ENCODE data around the gene METAP1D. TPM values are rescaled to one million over a fixed set of nuclear protein-coding genes. Genes with fewer than 3 reads are reported as not detected.

METAP1D gene
- total RNA-seq, 4 donors from 2014 or later = 0.75 to 6.4 (median 3.6) TPM

- in situ Hi-C loops (cut with MboI; ENCODE audit: low pct_ligation_motif_present in 1 of 4, low pct_unique_long_range_greater_than_20kb in 1 of 4, low sequenced_read_pairs in 3 of 4) (no loop called here), intact Hi-C loops (cut with DNase I; ENCODE audit: low total_unique reads) (no loop called here)
- Histone ChIP-seq H3K36me3 (no peaks in the 10 kb centered on the region), H3K4me1 (no peaks in the 10 kb centered on the region), H3K4me3 (no peak overlapping the region), H3K27me3 (no peaks in the 10 kb centered on the region), H3K9me3 (no peaks in the 10 kb centered on the region), H3K27ac (no peak overlapping the region)
- 94 to 100% methylated on average over 1 of the region's 1 CpG for WGBS, 2 donors (ENCODE audit: low coverage in 1 of 2)
- TF ChIP-seq POLR2AphosphoS5 (IDR thresholded peaks at IDR 0.05) (no peak), EP300 (IDR thresholded peaks at IDR 0.05; ENCODE audit: low read depth) (no peak), POLR2A (IDR thresholded peaks at IDR 0.05) (no peak), CTCF (IDR thresholded peaks at IDR 0.05) (no peak)
- no peak for DNase-seq
These were observed 7.6 kb downstream of the METAP1D start for GRCh38 chr2:172007372-172007771.

- 93 to 96% methylated on average over 4 of the region's 4 CpGs for WGBS, 2 donors (ENCODE audit: low coverage in 1 of 2)
- DNase-seq = no peak
- no peak overlapping the region for H3K27ac ChIP-seq
- intact Hi-C loops (cut with DNase I; ENCODE audit: low total_unique reads) = no loop called here
- H3K27me3 ChIP-seq = no peaks in the 10 kb centered on the region
- TF ChIP-seq POLR2AphosphoS5 (IDR thresholded peaks at IDR 0.05) (no peak), POLR2A (IDR thresholded peaks at IDR 0.05) (no peak), EP300 (IDR thresholded peaks at IDR 0.05; ENCODE audit: low read depth) (no peak), CTCF (IDR thresholded peaks at IDR 0.05) (no peak)
- no peaks in the 10 kb centered on the region for H3K4me1 ChIP-seq
- no peak overlapping the region for H3K4me3 ChIP-seq
- no peaks in the 10 kb centered on the region for H3K9me3 ChIP-seq
- in situ Hi-C loops (cut with MboI; ENCODE audit: low pct_ligation_motif_present in 1 of 4, low pct_unique_long_range_greater_than_20kb in 1 of 4, low sequenced_read_pairs in 3 of 4) = no loop called here
- no peaks in the 10 kb centered on the region for H3K36me3 ChIP-seq
These were observed 10.1 kb downstream of the METAP1D start for GRCh38 chr2:172009823-172010222.

- Histone ChIP-seq H3K36me3 (no peaks in the 10 kb centered on the region), H3K4me1 (no peaks in the 10 kb centered on the region), H3K4me3 (no peak overlapping the region), H3K9me3 (no peaks in the 10 kb centered on the region), H3K27ac (no peak overlapping the region), H3K27me3 (no peaks in the 10 kb centered on the region)
- 41 to 80% methylated on average over 2 to 11 of the region's 11 CpGs for WGBS, 2 donors (ENCODE audit: low coverage in 1 of 2)
- TF ChIP-seq POLR2AphosphoS5 (IDR thresholded peaks at IDR 0.05) = no peak
- TF ChIP-seq EP300 (IDR thresholded peaks at IDR 0.05; ENCODE audit: low read depth) = no peak
- TF ChIP-seq POLR2A (IDR thresholded peaks at IDR 0.05) = no peak
- TF ChIP-seq CTCF (IDR thresholded peaks at IDR 0.05) = no peak
- in situ Hi-C loops (cut with MboI; ENCODE audit: low pct_ligation_motif_present in 1 of 4, low pct_unique_long_range_greater_than_20kb in 1 of 4, low sequenced_read_pairs in 3 of 4) = no loop called here
- intact Hi-C loops (cut with DNase I; ENCODE audit: low total_unique reads) = no loop called here
- DNase-seq = no peak
These were observed 12.2 kb downstream of the METAP1D start for GRCh38 chr2:172011812-172012575.

- no peak overlapping the region for H3K27ac ChIP-seq
- intact Hi-C loops (cut with DNase I; ENCODE audit: low total_unique reads) (no loop called here), in situ Hi-C loops (cut with MboI; ENCODE audit: low pct_ligation_motif_present in 1 of 4, low pct_unique_long_range_greater_than_20kb in 1 of 4, low sequenced_read_pairs in 3 of 4) (no loop called here)
- H3K36me3 ChIP-seq = no peaks in the 10 kb centered on the region
- H3K9me3 ChIP-seq = no peaks in the 10 kb centered on the region
- H3K27me3 ChIP-seq = no peaks in the 10 kb centered on the region
- DNase-seq = no peak
- H3K4me1 ChIP-seq = no peaks in the 10 kb centered on the region
- TF ChIP-seq CTCF (IDR thresholded peaks at IDR 0.05) (no peak), POLR2AphosphoS5 (IDR thresholded peaks at IDR 0.05) (no peak), EP300 (IDR thresholded peaks at IDR 0.05; ENCODE audit: low read depth) (no peak), POLR2A (IDR thresholded peaks at IDR 0.05) (no peak)
- WGBS, 2 donors (ENCODE audit: low coverage in 1 of 2) = 79 to 83% methylated on average over 3 to 9 of the region's 9 CpGs
- no peak overlapping the region for H3K4me3 ChIP-seq
These were observed 13.1 kb downstream of the METAP1D start for GRCh38 chr2:172012677-172013391.
